HG03460 (cell line): ENCODE results near the gene LFNG.
"Not testable (repeated sequence)": the region's sequence is repeated elsewhere in the genome, so short reads cannot be mapped to it uniquely, and the experiment has no call there.

Source experiments
- ATAC-seq: cut with Tn5 transposase; IDR thresholded peaks from one replicate; pipeline ENCODE4 v1.9.1; 2021; ENCODE audit not compliant: unreplicated experiment

Gene LFNG

DNA sequence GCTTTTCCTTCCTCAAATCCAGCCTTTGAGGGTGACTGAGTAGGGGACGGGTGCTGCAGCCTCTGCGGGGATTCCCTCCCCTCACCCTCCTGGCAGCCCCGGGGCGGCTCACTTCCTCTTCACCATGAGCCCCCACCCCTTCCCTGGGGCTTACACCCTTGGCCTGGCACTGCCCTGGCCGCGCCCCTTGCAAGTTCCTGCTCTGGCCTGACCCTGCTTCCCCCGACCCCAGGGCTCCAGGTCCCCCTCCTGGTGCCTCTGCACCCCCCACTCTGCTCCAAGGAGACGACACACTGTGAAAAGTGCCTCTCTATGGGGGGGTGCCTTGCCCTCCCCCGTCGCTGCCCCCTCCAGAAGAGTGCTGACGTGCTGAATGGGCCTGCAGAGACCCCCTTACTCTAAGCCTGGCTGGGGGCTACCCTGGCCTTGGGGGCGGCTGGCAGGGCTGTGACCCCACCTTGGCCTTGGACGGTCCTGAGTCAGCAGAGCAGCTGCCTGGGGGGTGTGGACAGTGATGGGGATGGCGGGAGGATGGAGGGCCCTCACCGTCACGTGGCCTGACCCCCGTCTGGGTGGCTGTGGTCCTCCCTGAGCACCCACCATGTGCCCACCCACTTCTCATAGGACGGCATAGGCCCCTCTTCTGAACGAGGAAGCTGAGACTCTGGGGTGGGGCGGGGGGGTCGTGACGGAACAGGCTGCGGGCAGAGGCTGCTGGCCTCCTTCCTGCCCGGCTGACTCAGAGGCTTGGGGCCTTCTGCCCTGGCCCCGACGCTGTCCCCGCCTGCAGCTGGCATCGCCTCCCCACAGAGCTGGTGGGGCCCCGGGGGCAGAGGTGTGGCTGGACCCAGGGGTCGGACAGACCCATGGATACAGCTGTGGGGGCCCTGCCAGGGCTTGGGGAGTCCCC is 9.8 kb downstream of the LFNG start:
- peak; percentile 38 for ATAC-seq

DNA sequence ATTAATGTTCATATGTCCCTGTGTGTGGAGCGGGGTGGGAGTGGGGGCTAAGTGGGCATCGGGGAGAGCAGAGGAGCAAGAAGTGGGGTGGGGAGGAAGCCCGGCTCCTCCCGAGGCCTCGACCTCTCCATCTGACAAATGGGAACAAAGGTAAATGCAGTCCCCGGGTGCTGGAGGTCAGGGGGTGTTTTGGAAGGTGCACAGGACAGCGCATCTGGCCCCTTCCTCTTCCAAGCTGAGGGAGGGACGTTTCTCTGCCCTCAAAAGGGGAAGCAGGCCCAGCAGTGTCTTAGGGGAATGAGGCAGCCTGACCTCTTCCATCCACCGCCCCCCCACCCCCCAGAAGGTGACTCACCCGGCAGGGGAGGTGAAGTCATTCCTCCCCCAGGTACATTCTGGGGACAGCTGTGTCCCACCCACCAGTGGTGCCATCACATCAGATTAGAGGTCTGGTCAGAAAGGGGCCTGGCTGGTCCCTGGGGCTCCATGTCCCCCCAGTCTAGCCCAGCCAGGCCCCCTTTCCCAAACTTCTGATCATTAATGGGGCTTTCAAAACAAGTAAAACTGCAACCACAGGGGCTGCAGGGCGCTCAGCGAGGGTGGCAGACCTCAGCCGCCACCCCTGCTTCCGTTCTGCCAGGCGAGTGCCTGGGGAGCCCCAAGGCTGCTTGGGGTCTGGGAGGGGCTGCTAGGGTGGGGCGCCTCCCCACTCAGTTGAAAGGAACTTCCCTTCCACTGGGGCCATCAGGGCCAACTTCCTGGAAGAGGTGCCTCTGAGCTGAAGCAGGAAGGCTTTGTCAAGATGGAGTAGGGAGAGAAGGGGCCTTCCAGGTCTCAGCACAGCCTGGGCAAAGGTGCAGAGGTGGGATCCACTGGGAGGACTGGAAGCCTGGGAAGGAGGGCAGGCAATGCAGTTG is 10.8 kb downstream of the LFNG start:
- peak; percentile 43 for ATAC-seq

DNA sequence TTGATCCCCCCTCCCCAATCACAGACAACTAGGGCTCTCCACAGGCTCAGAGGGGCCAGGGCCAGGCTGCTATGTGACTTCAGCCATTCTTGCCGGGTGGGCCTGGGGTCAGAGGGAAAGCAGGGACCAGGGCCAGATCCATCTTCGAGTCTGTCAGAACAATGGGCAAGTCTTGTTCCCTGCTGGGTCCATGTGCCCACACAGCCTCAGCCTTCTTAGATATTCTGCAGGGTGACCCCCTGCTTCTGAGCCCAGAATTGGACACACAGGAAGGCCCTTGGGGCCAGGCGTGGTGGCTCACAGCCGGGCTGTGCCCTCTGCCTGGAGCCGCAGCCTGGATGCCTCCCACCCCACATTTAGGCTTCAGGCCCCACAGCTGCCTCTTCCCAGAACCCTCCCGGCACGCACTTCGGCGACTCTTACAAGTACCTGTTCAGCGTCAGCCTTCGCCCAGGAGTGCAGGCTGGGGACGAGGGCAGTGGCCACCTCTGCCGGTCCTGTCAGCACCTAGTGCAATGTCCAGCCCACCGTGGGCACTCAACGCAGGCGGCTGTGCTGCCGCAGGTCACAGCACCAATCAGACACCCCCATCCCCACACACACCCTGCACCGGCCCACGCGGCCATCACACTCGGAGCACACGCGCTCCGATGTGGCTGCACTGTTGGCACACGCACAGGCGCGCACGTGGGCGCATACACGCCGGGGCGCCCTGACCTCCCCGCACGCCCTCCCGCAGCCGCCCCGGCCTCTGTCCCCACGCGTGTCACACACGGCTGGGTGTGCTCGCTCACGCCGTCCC is 11.6 kb downstream of the LFNG start:
- ATAC-seq: not testable (repeated sequence)

GRCh38 chr7:2531796-2532110 is 12.2 kb downstream of the LFNG start:
- ATAC-seq: not testable (repeated sequence)

- ATAC-seq: not testable (repeated sequence)
These were observed 12.7 kb downstream of the LFNG start for GRCh38 chr7:2532199-2532772.

- ATAC-seq: not testable (repeated sequence)
These were observed 13.2 kb downstream of the LFNG start for GRCh38 chr7:2532816-2533215.

- not testable (repeated sequence) for ATAC-seq
These were observed 14.0 kb downstream of the LFNG start for GRCh38 chr7:2533566-2533965.

- ATAC-seq: not testable (repeated sequence)
These were observed 14.6 kb downstream of the LFNG start for GRCh38 chr7:2534214-2534613.

DNA sequence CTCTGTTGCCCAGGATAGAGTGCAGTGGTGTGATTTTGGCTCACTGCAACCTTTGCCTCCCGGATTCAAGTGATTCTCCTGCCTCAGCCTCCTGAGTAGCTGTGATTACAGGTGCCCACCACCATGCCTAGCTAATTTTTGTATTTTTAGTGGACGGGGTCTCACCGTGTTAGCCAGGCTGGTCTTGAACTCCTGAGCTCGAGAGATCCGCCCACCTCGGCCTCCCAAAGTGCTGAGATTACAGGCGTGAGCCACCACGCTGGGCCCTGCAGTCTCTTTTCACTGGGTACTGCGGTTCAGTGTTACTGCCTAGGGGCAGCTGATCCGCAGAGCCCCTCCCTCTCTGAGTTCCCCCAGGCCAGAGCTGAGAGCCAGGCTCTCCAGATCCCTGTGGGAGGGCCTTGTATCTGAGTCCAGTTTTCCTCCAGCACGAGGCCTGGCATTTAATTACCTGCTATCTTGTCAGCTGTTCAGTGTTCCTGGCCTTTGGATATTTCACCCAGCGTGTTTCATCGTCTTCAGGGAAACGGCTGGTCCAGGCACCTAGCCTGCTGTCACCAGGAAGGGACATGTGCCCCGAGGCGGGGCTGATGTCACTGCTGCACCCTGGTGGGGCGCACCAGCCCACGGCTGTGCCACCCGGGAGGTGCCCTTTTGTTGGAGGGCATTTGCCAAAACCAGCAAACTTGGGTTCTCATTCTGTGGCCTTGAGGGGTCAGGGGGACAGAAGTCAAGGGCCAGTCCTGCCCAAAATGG is 16.5 kb downstream of the LFNG start:
- not testable (repeated sequence) for ATAC-seq

- no peak for ATAC-seq
These were observed 18.6 kb downstream of the LFNG start for GRCh38 chr7:2537981-2538851.

GRCh38 chr7:2539031-2539911 is 19.7 kb downstream of the LFNG start:
- no peak for ATAC-seq

DNA sequence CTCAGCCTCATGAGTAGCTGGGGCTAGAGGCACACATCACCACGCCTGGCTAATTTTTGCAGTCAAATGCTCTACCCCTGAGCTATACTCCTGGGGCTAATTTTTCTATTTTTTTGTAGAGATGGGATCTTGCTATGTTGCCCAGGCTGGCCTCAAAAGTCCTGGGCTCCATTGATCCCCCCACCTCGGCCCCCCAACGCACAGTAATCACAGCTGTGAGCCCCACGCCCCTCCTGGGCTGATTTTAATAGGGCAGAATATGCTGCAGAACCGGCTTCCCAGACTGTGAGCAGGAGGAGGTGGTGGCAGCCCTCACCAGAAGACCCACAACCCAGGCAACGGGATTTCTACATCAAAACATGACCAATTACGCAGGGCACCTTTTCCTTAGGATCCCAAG is 20.6 kb downstream of the LFNG start:
- ATAC-seq: no peak

GRCh38 chr7:2540641-2541051 is 21.1 kb downstream of the LFNG start:
- ATAC-seq: no peak

GRCh38 chr7:2541291-2542010 is 21.9 kb downstream of the LFNG start:
- no peak for ATAC-seq

DNA sequence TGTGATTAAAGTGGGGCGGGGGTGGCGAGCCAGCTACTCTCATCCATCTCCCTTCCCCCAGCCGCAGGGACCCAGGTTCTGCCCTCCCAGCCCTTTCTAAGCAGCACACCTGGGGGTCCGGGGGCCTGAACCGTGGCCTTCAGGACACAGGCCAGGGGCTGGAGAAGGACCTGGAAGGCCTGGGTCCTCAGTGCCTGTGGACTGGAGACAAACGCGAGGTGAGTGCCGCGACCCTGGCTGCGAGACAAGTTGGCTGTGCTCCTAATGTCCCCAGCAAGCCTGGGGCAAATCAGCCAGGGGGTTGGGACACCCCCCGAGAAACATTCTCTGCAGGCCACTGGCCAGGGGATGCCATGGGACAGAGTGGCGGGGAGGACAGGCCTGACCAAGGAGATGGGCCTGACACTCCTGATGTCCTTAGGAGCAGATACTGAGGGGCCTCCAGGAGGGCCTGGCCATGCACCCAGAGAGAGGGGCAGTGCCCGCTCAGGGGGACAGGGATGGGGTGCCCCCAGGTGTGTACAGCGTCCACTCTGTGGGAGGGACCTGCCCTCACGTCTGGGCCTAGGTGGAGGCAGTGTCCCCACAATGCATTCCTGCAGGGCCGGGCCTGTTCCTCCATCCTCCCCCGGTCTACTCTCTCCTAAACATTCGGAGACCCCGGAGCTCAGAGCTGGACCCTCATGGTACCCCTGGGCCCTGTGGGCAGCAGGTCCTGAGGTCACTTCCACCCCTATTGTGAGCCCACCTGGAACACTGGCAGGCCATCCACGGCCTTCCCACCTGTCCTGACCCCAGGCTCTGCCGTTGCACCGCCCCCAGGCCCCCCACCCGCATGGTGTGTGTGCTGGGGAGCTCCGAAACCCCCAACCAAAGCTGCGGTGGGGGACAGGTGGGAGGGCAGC is 22.7 kb downstream of the LFNG start:
- no peak for ATAC-seq
